Activated CD8-positive, alpha-beta memory T cell treated with anti-CD3 and anti-CD28 coated beads for 4 hours (primary cell): ENCODE data around the gene ARAP1.
"Not testable (repeated sequence)": the region's sequence is repeated elsewhere in the genome, so short reads cannot be mapped to it uniquely, and the experiment has no call there.

Experiments used
- DNase-seq, 2 donors: peaks; one replicate each; pipeline ENCODE4 v3.0.0-alpha.2; 2020; ENCODE audit warnings: low read depth in 2 of 2

Gene ARAP1

GRCh38 chr11:72752088-72752914, at the start of gene ARAP1:
ARAP1 (minus strand) TSS chr11:72752408; CDS start chr11:72727128, 25,280 bp downstream.
- peak; percentile 50 to 53 for DNase-seq

- no peak for DNase-seq
Measured at GRCh38 chr11:72799441-72799840, 47.2 kb upstream of the ARAP1 start.

- no peak for DNase-seq
Measured at GRCh38 chr11:72798361-72798760, 46.2 kb upstream of the ARAP1 start.

GRCh38 chr11:72793425-72794367, 41.5 kb upstream of the ARAP1 start, which contains the start of gene STARD10:
STARD10 (minus strand) TSS chr11:72794047; CDS start chr11:72781181, 12,866 bp downstream.
- peak; percentile 85 to 90 for DNase-seq

GRCh38 chr11:72793076-72793424, 40.8 kb upstream of the ARAP1 start:
- DNase-seq, result no peak

- DNase-seq, result no peak
Measured at GRCh38 chr11:72792437-72793021, 40.3 kb upstream of the ARAP1 start.

- DNase-seq, result not testable (repeated sequence)
Measured at GRCh38 chr11:72791228-72791627, 39.0 kb upstream of the ARAP1 start.

- no peak for DNase-seq
Measured at GRCh38 chr11:72789493-72790131, 37.4 kb upstream of the ARAP1 start.

GRCh38 chr11:72788241-72788640, 36.0 kb upstream of the ARAP1 start:
- DNase-seq, result no peak

- DNase-seq, result no peak
Measured at GRCh38 chr11:72787216-72788104, 35.3 kb upstream of the ARAP1 start.

GRCh38 chr11:72786305-72787215, 34.4 kb upstream of the ARAP1 start:
- no peak for DNase-seq

GRCh38 chr11:72784662-72785061, 32.5 kb upstream of the ARAP1 start:
- DNase-seq, result no peak

GRCh38 chr11:72783144-72783905, 31.1 kb upstream of the ARAP1 start:
- no peak for DNase-seq

GRCh38 chr11:72782081-72782920, 30.1 kb upstream of the ARAP1 start:
- no peak for DNase-seq

GRCh38 chr11:72781313-72782080, 29.3 kb upstream of the ARAP1 start:
- peak; percentile 19 to 36 for DNase-seq

- DNase-seq, result no peak
Measured at GRCh38 chr11:72781063-72781312, 28.8 kb upstream of the ARAP1 start.

GRCh38 chr11:72780296-72781062, 28.3 kb upstream of the ARAP1 start:
- no peak for DNase-seq
